Fibroblast of pulmonary artery (primary cell): ENCODE results near the gene PDGFRB.
A peak's percentile ranks its signal among the peaks of the same experiment; 100 is the strongest.

Source experiments
- DNase-seq: peaks from one replicate; pipeline ENCODE4 v3.0.0-alpha.2; 2010; ENCODE audit warnings: low read depth
- H3K4me3 ChIP-seq: replicated peaks from 2 replicates; pipeline ENCODE4 v1.5.1; 2011; ENCODE audit warnings: low read depth, mild to moderate bottlenecking, control low read depth, low read length, moderate library complexity
- TF ChIP-seq, protein P1 (sequence below): IDR thresholded peaks from 2 replicates; pipeline ENCODE4 v1.5.1; 2011; ENCODE audit warnings: mild to moderate bottlenecking, control low read depth, low read length, inconsistent platforms; ENCODE audit errors: missing control alignments

The PDGFRB gene

DNA sequence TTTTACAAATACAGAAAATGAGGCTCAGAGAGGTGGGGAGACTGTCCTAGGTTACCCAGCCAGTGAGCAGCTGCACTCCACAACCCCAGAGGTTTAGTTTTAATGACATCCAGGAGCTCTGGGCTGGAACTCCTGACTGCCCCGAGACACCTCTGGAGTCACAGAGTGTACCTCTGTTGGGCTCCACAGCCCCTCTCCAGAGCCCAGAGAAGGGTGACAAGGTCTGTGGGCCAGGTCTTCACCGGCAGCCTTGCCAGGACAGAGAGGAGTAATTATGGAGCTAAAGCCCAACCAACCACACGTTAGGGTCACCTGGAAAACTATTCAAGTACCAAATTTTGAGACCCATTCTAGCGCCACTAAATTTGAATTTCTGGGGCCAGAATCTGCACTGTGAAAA, 22.1 kb upstream of the PDGFRB start:
- H3K4me3 ChIP-seq = no peak overlapping the region
- no peak for DNase-seq
- TF ChIP-seq, protein P1, sequence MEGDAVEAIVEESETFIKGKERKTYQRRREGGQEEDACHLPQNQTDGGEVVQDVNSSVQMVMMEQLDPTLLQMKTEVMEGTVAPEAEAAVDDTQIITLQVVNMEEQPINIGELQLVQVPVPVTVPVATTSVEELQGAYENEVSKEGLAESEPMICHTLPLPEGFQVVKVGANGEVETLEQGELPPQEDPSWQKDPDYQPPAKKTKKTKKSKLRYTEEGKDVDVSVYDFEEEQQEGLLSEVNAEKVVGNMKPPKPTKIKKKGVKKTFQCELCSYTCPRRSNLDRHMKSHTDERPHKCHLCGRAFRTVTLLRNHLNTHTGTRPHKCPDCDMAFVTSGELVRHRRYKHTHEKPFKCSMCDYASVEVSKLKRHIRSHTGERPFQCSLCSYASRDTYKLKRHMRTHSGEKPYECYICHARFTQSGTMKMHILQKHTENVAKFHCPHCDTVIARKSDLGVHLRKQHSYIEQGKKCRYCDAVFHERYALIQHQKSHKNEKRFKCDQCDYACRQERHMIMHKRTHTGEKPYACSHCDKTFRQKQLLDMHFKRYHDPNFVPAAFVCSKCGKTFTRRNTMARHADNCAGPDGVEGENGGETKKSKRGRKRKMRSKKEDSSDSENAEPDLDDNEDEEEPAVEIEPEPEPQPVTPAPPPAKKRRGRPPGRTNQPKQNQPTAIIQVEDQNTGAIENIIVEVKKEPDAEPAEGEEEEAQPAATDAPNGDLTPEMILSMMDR = no peak

DNA sequence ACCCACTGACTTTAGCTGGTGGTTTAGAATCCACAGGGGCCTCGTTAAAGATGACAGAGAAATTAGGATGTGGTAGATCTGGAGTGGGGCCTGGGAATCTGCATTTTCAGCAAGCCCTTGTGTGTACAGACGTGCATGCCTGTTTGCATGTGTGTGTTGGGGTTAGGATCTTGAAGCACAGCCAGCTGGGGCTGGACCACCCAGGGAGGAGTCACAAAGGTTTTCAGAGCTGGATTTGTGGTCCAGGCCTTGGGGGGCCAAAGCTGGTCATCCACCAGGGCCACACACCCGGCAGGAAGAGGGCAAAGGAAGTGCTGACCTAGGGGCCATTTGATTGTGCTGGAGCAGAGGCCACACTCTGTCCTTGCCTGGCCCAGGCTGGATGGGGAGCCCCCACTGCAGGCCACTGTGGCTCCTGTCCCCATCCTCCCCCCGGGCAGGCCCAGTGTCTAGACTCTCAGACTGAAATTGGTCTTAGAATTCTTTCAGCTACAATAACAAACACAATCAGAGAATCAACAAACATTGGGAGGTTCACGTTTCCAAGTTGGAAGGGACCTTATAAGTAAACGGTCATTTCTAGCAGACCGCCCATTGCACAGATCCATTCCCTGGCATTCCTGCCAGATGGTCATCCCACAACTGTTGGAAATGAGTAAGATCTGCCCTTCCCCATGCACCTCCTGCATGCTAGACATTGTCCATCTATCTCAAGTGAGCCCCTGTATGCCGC, 21.3 kb upstream of the PDGFRB start:
- H3K4me3 ChIP-seq = no peak overlapping the region
- DNase-seq = no peak
- TF ChIP-seq, protein P1 = no peak

DNA sequence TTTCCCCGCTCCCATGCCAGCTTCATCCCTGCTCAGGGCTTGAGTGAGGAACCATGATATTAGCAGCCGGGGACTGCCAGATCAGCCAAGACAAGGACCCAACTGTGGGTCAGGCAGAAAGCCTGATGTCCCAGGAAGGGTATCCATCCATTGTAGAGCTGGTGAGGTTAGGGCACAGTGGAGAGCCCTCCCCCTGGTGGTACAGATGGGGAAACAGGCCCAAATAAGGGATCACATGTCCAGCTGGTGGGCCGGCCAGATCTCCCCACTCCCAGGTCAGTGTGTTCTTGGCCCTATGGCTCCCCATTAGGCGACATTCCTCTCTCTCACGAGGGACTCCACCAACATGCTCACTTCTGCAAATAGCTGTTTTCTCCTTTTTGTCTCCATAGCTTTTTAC, 19.9 kb upstream of the PDGFRB start:
- TF ChIP-seq, protein P1 = peak; percentile 71

DNA sequence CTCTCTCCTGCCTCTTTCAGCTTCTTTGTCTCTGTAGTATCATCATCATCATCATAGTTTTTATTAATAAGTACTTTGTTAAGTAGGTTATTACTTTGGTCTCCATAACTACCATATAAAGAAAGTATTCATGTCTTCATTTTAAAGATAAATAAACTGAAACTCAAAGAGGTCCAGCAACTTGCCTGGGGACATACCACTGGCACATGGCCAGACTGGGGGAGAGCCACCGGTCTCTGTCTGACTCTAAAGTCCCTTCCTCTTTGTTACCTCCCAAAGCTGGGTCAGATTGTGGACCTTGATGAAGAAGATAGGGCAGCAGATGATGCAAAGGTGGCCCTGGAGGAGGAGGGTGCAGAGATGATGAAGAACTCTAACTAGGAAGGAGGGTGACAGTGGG, 19.4 kb upstream of the PDGFRB start:
- TF ChIP-seq, protein P1 = no peak
- H3K4me3 ChIP-seq = no peak overlapping the region
- DNase-seq = no peak

More for the DNA sequence above, 19.9 kb upstream of the PDGFRB start:
- DNase-seq = peak; percentile 62
- no peak overlapping the region for H3K4me3 ChIP-seq

DNA sequence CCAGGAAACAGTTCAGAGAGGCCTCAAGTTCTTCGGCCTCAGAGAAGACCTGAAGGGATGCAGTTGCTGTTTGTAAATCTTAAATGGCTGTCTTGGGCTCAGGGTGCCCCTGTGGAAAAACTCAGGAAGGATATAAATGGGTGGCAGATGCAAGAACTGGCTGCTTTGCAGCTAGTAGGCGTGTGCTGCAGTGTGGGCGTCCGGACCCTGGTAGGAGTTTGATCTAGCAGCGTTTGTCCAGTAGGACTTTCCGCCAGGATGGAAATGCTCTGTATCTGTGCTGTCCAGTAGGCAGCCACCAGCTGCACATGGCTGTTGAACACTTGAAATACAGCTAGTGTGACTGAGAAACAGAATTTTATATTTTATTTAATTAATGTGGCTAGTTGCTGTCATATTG, 18.6 kb upstream of the PDGFRB start:
- no peak for DNase-seq
- H3K4me3 ChIP-seq = no peak overlapping the region
- TF ChIP-seq, protein P1 = no peak

DNA sequence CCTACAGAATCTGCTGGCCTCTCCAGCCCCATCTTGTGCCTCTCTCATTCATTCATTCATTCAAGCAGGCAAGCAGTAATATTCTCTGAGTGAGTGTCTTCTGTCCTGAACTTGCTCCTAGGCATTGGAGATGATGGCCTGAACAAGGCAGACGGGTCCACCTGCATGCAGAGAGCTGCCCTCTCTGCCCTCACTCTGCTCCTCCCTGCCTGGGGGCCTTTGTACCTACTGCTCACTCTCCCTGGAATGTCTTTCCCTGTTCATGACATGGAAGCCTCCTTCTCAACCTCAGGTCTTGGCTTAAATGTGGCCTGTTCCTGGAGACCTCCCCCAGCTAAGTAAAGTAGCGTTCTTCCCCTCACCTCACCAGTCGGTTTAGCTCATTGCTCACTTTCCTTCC, 17.5 kb upstream of the PDGFRB start:
- DNase-seq = no peak
- H3K4me3 ChIP-seq = no peak overlapping the region

DNA sequence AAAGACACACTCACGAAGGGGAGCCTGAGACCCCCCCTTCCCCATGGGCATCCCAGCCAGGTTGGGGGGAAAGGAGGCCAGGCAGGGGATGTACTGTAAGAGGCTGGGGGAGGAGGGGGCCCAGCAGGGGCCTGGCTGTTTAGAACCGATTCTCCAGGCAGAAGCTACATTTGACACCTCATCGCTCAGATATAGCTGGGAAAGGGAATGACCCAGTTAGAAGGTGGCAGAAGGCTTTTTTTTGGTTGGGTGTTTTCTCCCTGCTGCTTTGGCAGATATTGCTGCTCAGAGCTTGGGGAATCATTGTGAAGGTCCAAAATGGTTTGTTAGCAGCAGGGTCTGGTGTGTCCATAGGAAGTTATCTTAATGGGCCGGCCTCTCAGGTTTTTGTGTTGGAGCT, 16.9 kb upstream of the PDGFRB start:
- H3K4me3 ChIP-seq = no peak overlapping the region
- DNase-seq = no peak
- TF ChIP-seq, protein P1 = no peak

More for the DNA sequence above, 17.5 kb upstream of the PDGFRB start:
- TF ChIP-seq, protein P1 = no peak
